ENCODE data around the gene OR1A2.
"Not testable (repeated sequence)": the region's sequence is repeated elsewhere in the genome, so short reads cannot be mapped to it uniquely, and the experiment has no call there.

DNA sequence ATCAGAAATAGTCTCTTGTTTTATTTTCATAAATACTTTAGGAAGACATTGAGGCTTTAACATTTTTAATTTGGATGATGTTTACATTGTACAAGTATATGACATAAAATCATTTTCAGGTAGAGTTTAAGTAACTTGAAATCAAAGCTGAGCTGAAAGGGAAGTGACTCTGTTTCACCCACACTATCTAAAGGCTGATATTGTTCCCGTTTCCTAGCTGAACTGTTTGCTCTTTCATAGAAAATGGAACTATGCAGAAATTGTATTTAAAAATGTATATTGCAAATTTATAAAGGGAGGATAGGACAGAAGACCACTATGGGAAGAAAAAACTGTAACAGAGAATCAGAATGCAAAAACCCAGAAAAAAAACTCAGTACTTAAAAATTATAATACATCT lies 47.5 kb downstream of the OR1A2 start:
- TF ChIP-seq, protein P1, sequence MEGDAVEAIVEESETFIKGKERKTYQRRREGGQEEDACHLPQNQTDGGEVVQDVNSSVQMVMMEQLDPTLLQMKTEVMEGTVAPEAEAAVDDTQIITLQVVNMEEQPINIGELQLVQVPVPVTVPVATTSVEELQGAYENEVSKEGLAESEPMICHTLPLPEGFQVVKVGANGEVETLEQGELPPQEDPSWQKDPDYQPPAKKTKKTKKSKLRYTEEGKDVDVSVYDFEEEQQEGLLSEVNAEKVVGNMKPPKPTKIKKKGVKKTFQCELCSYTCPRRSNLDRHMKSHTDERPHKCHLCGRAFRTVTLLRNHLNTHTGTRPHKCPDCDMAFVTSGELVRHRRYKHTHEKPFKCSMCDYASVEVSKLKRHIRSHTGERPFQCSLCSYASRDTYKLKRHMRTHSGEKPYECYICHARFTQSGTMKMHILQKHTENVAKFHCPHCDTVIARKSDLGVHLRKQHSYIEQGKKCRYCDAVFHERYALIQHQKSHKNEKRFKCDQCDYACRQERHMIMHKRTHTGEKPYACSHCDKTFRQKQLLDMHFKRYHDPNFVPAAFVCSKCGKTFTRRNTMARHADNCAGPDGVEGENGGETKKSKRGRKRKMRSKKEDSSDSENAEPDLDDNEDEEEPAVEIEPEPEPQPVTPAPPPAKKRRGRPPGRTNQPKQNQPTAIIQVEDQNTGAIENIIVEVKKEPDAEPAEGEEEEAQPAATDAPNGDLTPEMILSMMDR (IDR thresholded peaks at IDR 0.05; ENCODE audit: low read depth, low read length, missing input control), result not testable (repeated sequence)
- TF ChIP-seq RXRA, JUND (IDR thresholded peaks at IDR 0.05): not testable (repeated sequence)
- TF ChIP-seq, protein P2, sequence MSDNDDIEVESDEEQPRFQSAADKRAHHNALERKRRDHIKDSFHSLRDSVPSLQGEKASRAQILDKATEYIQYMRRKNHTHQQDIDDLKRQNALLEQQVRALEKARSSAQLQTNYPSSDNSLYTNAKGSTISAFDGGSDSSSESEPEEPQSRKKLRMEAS (IDR thresholded peaks at IDR 0.05), result not testable (repeated sequence)
- TF ChIP-seq, protein P3, sequence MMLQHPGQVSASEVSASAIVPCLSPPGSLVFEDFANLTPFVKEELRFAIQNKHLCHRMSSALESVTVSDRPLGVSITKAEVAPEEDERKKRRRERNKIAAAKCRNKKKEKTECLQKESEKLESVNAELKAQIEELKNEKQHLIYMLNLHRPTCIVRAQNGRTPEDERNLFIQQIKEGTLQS (IDR thresholded peaks at IDR 0.05), result not testable (repeated sequence)

Data from liver (tissue), 3 donors.